H9 (cell line): ENCODE results near the gene PAK1. TPM values are rescaled to one million over a fixed set of nuclear protein-coding genes. Genes with fewer than 3 reads are reported as not detected.

Experiments
- DNase-seq: peaks from one replicate; pipeline ENCODE4 v3.0.0-alpha.2; 2017
- H2AFZ ChIP-seq: one replicate; pipeline ENCODE4 v1.6.1; 2013; ENCODE audit warnings: mild to moderate bottlenecking, low read length, control low read depth, moderate library complexity
- H2AK5ac ChIP-seq: 2 replicates; pipeline ENCODE4 v1.6.1; 2013; ENCODE audit warnings: low read length, control low read depth, mixed read lengths; ENCODE audit not compliant: insufficient read length
- H2BK120ac ChIP-seq: one replicate; pipeline ENCODE4 v1.6.1; 2013; ENCODE audit warnings: low read depth, mild to moderate bottlenecking, low read length, control low read depth, inconsistent platforms; ENCODE audit not compliant: poor library complexity, severe bottlenecking
- H2BK12ac ChIP-seq: 2 replicates; pipeline ENCODE4 v1.6.1; 2013; ENCODE audit warnings: low read length, control low read depth, mixed read lengths, low read depth; ENCODE audit not compliant: insufficient read length
- H2BK15ac ChIP-seq: 2 replicates; pipeline ENCODE4 v1.6.1; 2013; ENCODE audit warnings: low read depth, low read length, control low read depth
- H2BK20ac ChIP-seq: one replicate; pipeline ENCODE4 v1.6.1; 2013; ENCODE audit warnings: low read depth, mild to moderate bottlenecking, low read length, control low read depth, inconsistent platforms; ENCODE audit not compliant: poor library complexity, severe bottlenecking
- H2BK5ac ChIP-seq: 2 replicates; pipeline ENCODE4 v1.6.1; 2013; ENCODE audit warnings: low read length, control low read depth, mixed read lengths; ENCODE audit not compliant: insufficient read length
- H3K14ac ChIP-seq: 2 replicates; pipeline ENCODE4 v1.6.1; 2013; ENCODE audit warnings: low read length, control low read depth; ENCODE audit not compliant: insufficient read depth
- H3K18ac ChIP-seq: 2 replicates; pipeline ENCODE4 v1.6.1; 2013; ENCODE audit warnings: low read depth, mild to moderate bottlenecking, mixed read lengths, low read length, control low read depth; ENCODE audit not compliant: insufficient read length
- H3K23ac ChIP-seq: 2 replicates; pipeline ENCODE4 v1.6.1; 2013; ENCODE audit warnings: low read length, control low read depth, mixed read lengths, low read depth; ENCODE audit not compliant: insufficient read length
- H3K23me2 ChIP-seq: 2 replicates; pipeline ENCODE4 v1.6.1; 2013; ENCODE audit warnings: low read depth, mild to moderate bottlenecking, mixed read lengths, low read length, control low read depth; ENCODE audit not compliant: insufficient read length, poor library complexity, severe bottlenecking
- H3K27ac ChIP-seq: 2 replicates; pipeline ENCODE4 v1.5.1; 2013; ENCODE audit warnings: low read length, control low read depth, mixed read lengths, low read depth; ENCODE audit not compliant: insufficient read length
- H3K27me3 ChIP-seq: 2 replicates; pipeline ENCODE4 v1.6.1; 2013; ENCODE audit warnings: low read length, control low read depth, inconsistent platforms; ENCODE audit not compliant: insufficient read depth
- H3K4ac ChIP-seq: 2 replicates; pipeline ENCODE4 v1.6.1; 2013; ENCODE audit warnings: low read depth, mild to moderate bottlenecking, control low read depth, inconsistent platforms, low read length, moderate library complexity
- H3K4me1 ChIP-seq: 2 replicates; pipeline ENCODE4 v1.6.1; 2013; ENCODE audit warnings: low read length, control low read depth, inconsistent platforms; ENCODE audit not compliant: insufficient read depth
- H3K4me2 ChIP-seq: 2 replicates; pipeline ENCODE4 v1.6.1; 2013; ENCODE audit warnings: low read length, control low read depth, mixed read lengths; ENCODE audit not compliant: insufficient read length, insufficient read depth
- H3K56ac ChIP-seq: 2 replicates; pipeline ENCODE4 v1.6.1; 2013; ENCODE audit warnings: low read depth, mild to moderate bottlenecking, mixed read lengths, low read length, control low read depth; ENCODE audit not compliant: insufficient read length
- H3K79me1 ChIP-seq: 2 replicates; pipeline ENCODE4 v1.6.1; 2013; ENCODE audit warnings: low read depth, mild to moderate bottlenecking, moderate library complexity, low read length, control low read depth, inconsistent platforms; ENCODE audit not compliant: insufficient read depth, poor library complexity, severe bottlenecking
- H3K79me2 ChIP-seq: 2 replicates; pipeline ENCODE4 v1.6.1; 2013; ENCODE audit warnings: low read length, control low read depth, inconsistent platforms; ENCODE audit not compliant: insufficient read depth
- H3K9ac ChIP-seq: 2 replicates; pipeline ENCODE4 v1.6.1; 2013; ENCODE audit warnings: low read length, control low read depth, mixed read lengths; ENCODE audit not compliant: insufficient read length; ENCODE audit errors: extremely low read depth
- H3K9me3 ChIP-seq: one replicate; pipeline ENCODE4 v1.6.1; 2013; ENCODE audit warnings: low read depth, low read length, inconsistent platforms; ENCODE audit not compliant: control insufficient read depth
- H3T11ph ChIP-seq: one replicate; pipeline ENCODE4 v1.6.1; 2013; ENCODE audit warnings: mild to moderate bottlenecking, low read length, control low read depth, inconsistent platforms
- H4K20me1 ChIP-seq: one replicate; pipeline ENCODE4 v1.6.1; 2013; ENCODE audit not compliant: control insufficient read depth, insufficient read length, insufficient read depth
- H4K5ac ChIP-seq: 2 replicates; pipeline ENCODE4 v1.6.1; 2013; ENCODE audit warnings: low read depth, mild to moderate bottlenecking, mixed read lengths, low read length, control low read depth; ENCODE audit not compliant: insufficient read length
- H4K8ac ChIP-seq: replicated peaks from 2 replicates; pipeline ENCODE4 v1.6.1; 2013; ENCODE audit warnings: low read length, control low read depth, mixed read lengths, low read depth; ENCODE audit not compliant: insufficient read length
- H4K91ac ChIP-seq: 2 replicates; pipeline ENCODE4 v1.6.1; 2013; ENCODE audit warnings: low read depth, mild to moderate bottlenecking, moderate library complexity, mixed read lengths, low read length, control low read depth; ENCODE audit not compliant: insufficient read length
- H3K27ac Mint-ChIP-seq, 3 experiments: 2 replicates in 2 of 3; 3 replicates in 1 of 3; pipeline ENCODE4 v1.8.0; 2020 to 2021; ENCODE audit warnings: mixed read lengths in 3 of 3, mild to moderate bottlenecking in 1 of 3, moderate library complexity in 1 of 3
- H3K27me3 Mint-ChIP-seq: 2 replicates; pipeline ENCODE4 v1.8.0; 2021; ENCODE audit warnings: low read depth, mild to moderate bottlenecking, moderate library complexity, mixed read lengths
- H3K36me3 Mint-ChIP-seq, 3 experiments: 2 replicates in 2 of 3; 3 replicates in 1 of 3; pipeline ENCODE4 v1.8.0; 2020 to 2021; ENCODE audit warnings: low read depth in 3 of 3, mixed read lengths in 3 of 3; ENCODE audit not compliant: insufficient read depth in 1 of 3
- H3K4me1 Mint-ChIP-seq, 2 experiments: 2 replicates each; pipeline ENCODE4 v1.8.0; 2020; ENCODE audit warnings: mixed read lengths in 2 of 2
- H3K4me3 Mint-ChIP-seq, 2 experiments: 2 replicates in 1 of 2; 3 replicates in 1 of 2; pipeline ENCODE4 v1.8.0; 2020 to 2021; ENCODE audit warnings: mild to moderate bottlenecking in 2 of 2, mixed read lengths in 2 of 2, moderate library complexity in 1 of 2
- H3K9me3 Mint-ChIP-seq, 2 experiments: 2 replicates in 1 of 2; 3 replicates in 1 of 2; pipeline ENCODE4 v1.8.0; 2020; ENCODE audit warnings: mild to moderate bottlenecking in 2 of 2, mixed read lengths in 2 of 2, moderate library complexity in 1 of 2
- WGBS: extraction: QIAGEN DNeasy Blood & Tissue Kit; methylation state at CpG from one replicate; pipeline ENCODE4 v1.1.7; 2013; ENCODE audit warnings: missing lambda C conversion rate, low lambda C conversion rate, mixed read lengths; ENCODE audit not compliant: insufficient read length; ENCODE audit errors: extremely low coverage; 5-methylcytosine and 5-hydroxymethylcytosine counted together
- total RNA-seq: library from RNA; stranded (reverse); gene quantifications from 2 replicates; pipeline ENCODE4 v1.2.1, GENCODE V29; 2021
- TF ChIP-seq, protein P1 (sequence below): fragments of 200-600 bp; sonication (generic); conservative IDR thresholded peaks from 3 replicates; pipeline ENCODE4 v1.8.0; 2021; ENCODE audit warnings: antibody characterized with exemption, mild to moderate bottlenecking

Gene PAK1
- total RNA-seq, 1 experiment from 2014 or later, result 122 TPM

DNA sequence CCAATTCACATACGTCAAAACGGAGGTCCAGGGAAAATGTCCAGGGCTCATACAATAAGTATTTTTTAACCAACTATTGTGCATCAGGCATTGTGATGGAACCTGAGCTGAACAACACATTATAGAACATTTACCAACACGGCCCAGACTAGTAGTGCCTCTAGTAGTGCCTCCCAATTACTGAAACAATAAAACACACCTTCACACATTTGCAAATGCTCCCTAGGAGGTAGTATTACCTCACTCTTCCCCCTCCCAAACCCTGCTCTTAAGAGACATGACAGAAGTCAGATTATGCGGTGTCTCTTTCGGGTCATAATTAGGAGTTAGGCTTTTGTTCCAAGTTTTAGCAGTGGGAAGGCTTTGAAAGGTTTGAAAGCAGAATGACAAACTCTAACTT is 61.1 kb downstream of the PAK1 start:
- Histone ChIP-seq H4K20me1 (no peaks in the 10 kb centered on the region), H3K23ac (no peak overlapping the region), H4K8ac (no peak overlapping the region), H3K9ac (no peak overlapping the region), H3K79me1 (no peaks in the 10 kb centered on the region), H3K9me3 (no peaks in the 10 kb centered on the region), H2BK120ac (no peak overlapping the region), H4K91ac (no peak overlapping the region), H3K23me2 (peaks cover 11% of the 10 kb centered on the region), H3K4me2 (peak overlapping the region; percentile 90), H4K5ac (no peak overlapping the region), H3T11ph (no peak overlapping the region), H2BK15ac (no peak overlapping the region), H2AFZ (no peak overlapping the region), H2BK12ac (no peak overlapping the region), H3K18ac (no peak overlapping the region), H3K79me2 (peaks cover 34% of the 10 kb centered on the region; the same call in 1 of the 2 replicates), H2BK20ac (no peak overlapping the region), H3K27me3 (no peaks in the 10 kb centered on the region), H3K56ac (no peak overlapping the region), H3K14ac (no peak overlapping the region), H3K4me1 (peaks cover 12% of the 10 kb centered on the region), H3K27ac (no peak overlapping the region), H2AK5ac (no peak overlapping the region), H2BK5ac (no peak overlapping the region), H3K4ac (no peak overlapping the region)
- Mint-ChIP-seq H3K27ac (peak overlapping the region; percentile 4 to 70 (median 9); a peak in 5 of 7 replicates), H3K36me3 (no peaks in the 10 kb centered on the region; a peak in 2 of 7 replicates), H3K4me3 (peak overlapping the region in 1 of 2 experiments; percentile 91; a peak in 4 of 5 replicates), H3K4me1 (peaks cover 54 to 56% of the 10 kb centered on the region in 2 experiments), H3K9me3 (no peaks in the 10 kb centered on the region), H3K27me3 (no peaks in the 10 kb centered on the region)
- TF ChIP-seq, protein P1, sequence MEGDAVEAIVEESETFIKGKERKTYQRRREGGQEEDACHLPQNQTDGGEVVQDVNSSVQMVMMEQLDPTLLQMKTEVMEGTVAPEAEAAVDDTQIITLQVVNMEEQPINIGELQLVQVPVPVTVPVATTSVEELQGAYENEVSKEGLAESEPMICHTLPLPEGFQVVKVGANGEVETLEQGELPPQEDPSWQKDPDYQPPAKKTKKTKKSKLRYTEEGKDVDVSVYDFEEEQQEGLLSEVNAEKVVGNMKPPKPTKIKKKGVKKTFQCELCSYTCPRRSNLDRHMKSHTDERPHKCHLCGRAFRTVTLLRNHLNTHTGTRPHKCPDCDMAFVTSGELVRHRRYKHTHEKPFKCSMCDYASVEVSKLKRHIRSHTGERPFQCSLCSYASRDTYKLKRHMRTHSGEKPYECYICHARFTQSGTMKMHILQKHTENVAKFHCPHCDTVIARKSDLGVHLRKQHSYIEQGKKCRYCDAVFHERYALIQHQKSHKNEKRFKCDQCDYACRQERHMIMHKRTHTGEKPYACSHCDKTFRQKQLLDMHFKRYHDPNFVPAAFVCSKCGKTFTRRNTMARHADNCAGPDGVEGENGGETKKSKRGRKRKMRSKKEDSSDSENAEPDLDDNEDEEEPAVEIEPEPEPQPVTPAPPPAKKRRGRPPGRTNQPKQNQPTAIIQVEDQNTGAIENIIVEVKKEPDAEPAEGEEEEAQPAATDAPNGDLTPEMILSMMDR, result no peak
- no peak for DNase-seq
- WGBS, result no CpG with 5 or more reads among the region's 5 CpGs
